HEK293T (cell line): ENCODE results near the gene NKAIN2.

Experiments used
- ARNT ChIP-seq: fragments of 450-650 bp; IDR thresholded peaks from 2 replicates; pipeline ENCODE4 v1.6.1; 2017; ENCODE audit warnings: mild to moderate bottlenecking
- ELF4 ChIP-seq: fragments of 450-650 bp; IDR thresholded peaks from 2 replicates; pipeline ENCODE4 v1.6.1; 2017; ENCODE audit warnings: antibody characterized with exemption
- FOXK2 ChIP-seq: fragments of 450-650 bp; IDR thresholded peaks from 2 replicates; pipeline ENCODE4 v1.6.1; 2016; ENCODE audit warnings: mild to moderate bottlenecking
- FOXM1 ChIP-seq: fragments of 450-650 bp; IDR thresholded peaks from 2 replicates; pipeline ENCODE4 v1.6.1; 2017; ENCODE audit warnings: mild to moderate bottlenecking, borderline replicate concordance
- HDGF ChIP-seq: fragments of 450-650 bp; IDR thresholded peaks from 2 replicates; pipeline ENCODE4 v1.6.1; 2017; ENCODE audit warnings: antibody characterized with exemption, borderline replicate concordance
- SP1 ChIP-seq: fragments of 450-650 bp; IDR thresholded peaks from 2 replicates; pipeline ENCODE4 v1.6.1; 2017
- TARDBP ChIP-seq: fragments of 450-650 bp; IDR thresholded peaks from 2 replicates; pipeline ENCODE4 v1.6.1; 2016
- ZNF384 ChIP-seq: fragments of 450-650 bp; IDR thresholded peaks from 2 replicates; pipeline ENCODE4 v1.6.1; 2016

GRCh38 chr6:124423621-124424020 lies 620.0 kb downstream of the NKAIN2 start:
- no peak for TF ChIP-seq SP1
- no peak for TF ChIP-seq HDGF
- TF ChIP-seq ZNF384, result no peak
- TF ChIP-seq FOXK2, result no peak
- TF ChIP-seq TARDBP, result no peak
- TF ChIP-seq FOXM1, result no peak
- TF ChIP-seq ELF4, result no peak
- no peak for TF ChIP-seq ARNT
